ENCODE data around the gene TNS4.

Gene TNS4

DNA sequence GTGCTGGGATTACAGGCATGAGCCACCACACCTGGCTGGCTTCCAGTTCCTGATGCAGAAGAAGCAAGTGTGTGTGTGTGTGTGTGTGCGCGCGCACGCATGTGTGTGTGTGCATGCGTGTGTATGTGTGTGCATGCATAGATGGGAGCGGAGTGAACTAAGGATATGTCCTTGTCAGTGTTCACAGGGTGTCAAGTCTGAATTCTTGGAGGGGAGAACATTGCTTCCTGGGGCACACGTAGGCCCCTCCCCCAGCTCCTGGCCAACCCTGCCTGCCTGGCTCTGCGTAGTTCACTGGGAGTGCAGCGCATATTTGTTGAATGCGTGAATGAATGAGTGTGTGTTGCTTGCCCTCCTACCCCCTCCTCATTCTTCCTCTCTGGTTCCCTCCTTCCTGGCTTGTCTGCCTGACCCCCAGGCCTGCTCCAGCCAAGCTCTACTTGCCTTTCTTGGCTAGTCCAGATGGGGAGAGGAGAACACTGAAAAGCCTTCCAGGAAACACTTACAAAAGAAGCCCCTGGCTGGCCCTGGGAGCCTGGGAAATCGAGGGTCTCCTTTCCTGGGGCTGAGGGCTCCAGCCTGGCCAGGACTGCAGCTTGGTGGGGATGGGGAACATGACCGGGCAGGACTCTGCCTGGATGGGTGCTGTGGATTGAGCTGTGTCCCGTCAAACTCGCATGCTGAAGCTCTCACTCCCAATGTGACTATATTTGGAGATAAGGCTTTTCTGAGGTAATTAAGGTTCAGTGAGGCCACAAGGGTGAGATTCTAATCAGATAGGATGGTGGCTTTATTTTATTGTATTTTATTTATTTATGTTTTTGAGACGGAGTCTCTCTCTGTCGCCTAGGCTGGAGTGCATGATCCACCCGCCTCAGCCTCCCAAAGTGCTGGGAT is 30.2 kb downstream of the TNS4 start:
- DNase-seq = no peak

DNA sequence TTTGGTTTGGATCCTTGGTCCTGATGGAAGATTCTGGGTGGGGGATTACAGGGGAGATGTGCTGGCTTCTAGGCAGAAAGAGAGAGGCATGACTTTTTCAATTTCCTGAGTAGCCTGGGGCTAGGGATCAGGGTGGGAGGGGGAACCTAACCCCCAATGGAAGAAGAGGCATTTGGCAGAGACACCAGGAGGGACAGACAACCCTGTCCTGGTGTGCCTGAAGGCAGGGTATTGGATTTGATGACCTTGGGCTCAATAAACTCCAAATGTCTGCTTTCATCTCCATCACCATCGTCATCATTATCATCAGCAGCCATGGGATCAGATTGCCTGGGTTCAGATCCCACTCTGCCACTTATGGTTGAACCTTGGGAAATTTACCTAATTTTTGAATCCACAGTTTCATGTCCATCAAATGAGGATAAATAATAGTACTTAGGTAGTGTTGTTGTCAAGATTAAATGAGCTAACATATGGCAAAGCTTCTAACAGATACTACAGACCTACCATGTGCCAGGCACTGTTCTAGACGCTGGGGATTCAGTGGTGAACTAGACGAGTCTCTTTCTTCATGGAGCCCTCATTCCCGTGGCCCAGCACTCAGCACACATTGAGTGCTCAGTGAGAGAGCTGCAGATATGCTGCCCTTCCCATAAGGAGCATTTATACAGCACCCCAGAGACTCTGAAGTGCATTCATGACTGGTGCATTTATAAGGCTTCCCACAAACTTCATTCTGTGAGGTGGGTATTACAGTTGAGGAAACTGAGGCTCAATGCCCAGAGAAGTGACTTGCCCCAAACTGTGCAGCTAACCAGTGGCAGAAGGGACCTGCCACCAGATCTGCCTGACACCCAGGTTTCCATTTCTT is 31.4 kb downstream of the TNS4 start:
- DNase-seq = no peak

DNA sequence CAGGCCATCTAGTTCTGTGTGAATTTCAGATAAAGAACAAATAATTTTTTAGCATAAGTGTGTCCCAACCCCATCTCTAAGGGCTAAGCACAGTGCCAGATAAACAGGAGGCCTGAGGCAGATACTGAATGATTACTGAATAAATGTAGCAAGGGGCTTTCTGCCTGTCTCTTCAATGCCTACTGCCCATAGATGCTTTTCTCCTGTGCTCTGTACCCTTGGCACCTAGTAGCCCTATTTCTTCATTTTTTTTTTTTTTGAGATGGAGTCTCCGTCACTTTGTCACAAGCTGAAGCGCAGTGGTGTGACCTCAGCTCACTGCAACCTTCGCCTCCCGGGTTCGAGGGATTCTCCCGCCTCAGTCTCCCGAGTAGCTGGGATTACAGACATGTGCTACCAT is 32.9 kb downstream of the TNS4 start:
- DNase-seq = no peak

DNA sequence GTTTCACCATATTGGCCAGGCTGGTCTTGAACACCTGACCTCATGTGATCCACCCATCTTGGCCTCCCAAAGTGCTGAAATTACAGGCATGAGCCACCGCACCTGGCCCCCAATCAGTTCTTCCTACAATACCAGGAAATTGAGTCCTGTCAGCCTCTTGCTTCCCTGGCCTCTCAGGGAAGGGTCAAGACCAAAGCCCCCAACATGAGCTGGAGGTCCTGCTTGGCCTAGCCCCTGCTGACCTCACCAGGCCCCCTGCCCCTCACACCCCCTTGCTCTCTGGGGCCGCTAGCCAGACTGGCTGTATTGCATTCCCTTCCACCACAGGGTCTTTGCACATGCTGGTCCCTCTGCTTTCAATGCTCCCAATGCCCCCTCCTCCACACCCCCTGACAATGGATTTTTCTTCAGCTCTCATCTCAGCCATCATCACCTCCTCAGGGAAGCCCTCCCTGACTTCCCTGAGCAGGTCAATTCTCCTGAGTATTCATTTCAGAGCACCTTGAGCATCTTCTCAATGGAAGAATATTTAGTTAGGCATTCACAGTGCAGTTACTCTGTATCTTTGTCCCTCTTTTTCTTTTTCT is 34.0 kb downstream of the TNS4 start:
- no peak for DNase-seq

DNA sequence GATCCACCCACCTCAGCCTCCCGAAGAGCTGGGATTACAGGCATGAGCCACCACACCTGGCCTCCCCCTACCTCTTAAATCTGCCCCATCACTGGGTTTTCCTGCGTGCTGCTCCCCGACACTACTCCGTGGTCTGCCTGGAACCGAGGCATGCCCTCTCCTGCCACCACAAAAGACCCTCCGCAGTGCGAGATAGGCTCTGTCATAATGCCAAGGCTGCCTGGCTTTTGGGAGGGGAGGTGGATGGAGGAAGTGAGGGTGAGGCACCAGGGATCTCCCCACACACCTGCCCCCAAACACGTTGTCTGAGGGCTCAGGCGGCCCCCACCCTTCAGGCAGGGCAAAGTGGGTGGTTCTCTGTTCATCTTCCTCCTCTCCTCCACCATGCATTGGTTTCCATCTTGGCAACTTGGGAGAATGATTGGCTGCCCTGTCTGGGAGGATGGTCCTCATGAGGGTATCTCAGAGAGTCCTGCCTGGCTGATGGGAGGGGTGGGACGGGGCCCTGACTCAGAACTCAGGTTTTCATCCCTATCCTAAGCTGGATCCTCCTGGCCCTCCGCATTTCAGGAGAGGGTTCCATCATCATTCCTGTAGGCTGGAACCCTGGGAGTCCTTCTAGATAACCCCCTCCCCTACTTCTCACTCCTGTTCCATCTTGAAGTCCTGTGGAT is 35.0 kb downstream of the TNS4 start:
- DNase-seq = no peak

DNA sequence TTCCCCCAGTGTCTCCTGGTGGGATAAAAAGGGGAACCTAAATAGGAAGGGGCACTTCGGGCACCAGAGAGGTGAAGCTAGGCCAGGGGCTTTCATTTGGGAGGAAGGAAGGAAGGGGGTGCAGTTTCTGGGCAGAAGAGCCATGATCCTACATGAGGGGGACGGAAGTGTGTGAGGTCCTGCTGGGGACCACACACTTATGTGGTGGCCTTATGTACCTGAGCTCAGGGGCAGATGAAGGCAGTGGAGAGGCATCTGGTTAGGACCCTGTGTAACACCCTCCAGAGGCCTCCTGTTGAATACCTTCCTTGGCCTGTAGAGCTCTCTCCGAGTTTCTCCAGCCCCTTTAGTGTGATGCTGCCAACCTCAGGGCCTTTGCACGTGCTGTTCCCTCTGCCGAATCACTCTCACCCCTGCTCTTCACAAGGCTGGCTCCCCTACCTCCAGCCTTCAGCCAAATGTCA is 37.0 kb downstream of the TNS4 start:
- DNase-seq = no peak

DNA sequence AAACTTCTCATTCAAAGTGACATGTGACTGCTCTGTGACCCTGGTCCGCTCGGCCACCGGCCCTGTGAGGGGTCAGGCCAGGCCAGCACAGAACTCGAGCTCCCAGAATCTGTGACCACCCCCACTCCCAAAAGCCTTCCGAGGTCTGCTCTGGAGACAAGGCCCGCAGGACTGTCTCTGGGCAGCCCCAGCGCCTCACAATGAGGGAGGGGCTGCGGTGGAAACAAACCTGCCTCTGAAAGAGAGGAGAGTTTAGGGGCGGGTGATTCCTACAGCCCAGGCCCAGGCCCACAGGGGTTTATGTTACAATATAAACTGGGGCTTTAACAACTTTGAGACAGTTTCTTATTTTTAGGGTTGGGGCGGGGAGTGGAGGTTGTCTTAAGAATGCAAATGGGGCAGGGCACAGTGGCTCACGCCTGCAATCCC is 38.3 kb downstream of the TNS4 start:
- no peak for DNase-seq

DNA sequence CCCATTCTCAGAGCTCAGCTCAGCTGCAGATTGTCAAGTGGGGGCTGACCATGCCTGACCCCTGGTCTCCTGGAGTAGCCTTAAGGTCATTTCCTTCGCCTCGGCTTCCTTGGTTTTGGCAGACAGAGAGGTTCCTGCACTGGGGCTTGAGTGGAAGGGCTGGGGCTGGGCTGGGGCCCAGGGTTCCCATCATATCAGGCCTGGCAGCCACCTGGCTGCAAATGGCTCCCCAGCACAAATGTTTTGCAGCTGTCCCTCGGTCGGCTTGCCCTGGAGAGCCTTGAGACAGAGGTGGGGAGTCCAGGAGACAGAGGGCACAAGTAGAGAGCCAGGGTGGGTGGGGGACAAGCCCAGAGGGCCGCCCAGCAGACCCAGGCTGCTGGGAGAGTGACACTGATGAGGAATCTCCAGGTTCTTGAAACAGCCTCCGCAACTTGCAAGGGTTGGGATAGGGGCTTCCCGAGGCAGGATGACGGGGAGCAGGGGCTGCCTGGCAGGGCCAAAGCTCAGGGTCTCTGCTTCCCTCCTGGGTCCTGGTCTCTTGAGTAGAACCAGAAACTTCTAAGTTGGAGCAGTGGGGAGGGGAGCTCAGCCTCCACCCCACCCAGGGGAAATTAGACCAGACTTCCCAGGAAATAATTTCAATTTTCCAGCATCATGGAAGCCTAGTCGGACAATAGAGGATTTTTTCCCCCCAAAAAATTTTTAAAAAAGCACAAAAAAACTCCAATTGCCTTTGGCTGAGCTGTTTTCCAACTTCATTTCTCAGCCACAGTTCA is 38.9 kb downstream of the TNS4 start:
- DNase-seq = no peak

DNA sequence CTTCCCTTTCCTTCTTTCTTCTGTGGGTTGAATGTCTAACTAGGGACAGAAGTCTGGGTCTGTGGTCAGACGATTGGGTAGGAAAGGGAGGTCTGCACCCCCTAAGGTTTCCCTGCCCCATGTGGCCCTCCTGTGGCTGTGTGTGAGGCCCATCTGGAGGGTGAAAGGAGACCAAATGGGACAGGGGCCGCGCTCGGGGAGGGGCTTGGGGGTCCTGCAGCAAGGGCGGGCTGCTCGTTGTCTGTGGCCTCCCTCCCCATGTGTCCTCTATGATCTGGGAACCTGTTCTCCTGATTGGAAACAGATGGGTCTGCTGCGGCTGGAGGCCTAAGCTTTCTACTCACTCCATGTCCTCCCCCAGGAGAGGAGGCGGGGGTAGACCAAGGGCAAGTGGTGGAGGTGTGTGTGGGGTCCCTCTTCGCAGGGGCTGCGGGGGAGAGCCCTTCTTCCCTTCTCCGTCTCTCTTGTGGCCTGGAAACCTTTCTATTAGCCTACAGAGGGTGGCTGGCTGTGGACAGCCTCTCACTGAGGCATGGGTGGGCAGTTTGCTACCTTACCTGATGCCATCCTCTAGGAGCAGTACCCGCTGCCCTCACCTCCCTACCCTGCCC is 39.6 kb downstream of the TNS4 start:
- no peak for DNase-seq

DNA sequence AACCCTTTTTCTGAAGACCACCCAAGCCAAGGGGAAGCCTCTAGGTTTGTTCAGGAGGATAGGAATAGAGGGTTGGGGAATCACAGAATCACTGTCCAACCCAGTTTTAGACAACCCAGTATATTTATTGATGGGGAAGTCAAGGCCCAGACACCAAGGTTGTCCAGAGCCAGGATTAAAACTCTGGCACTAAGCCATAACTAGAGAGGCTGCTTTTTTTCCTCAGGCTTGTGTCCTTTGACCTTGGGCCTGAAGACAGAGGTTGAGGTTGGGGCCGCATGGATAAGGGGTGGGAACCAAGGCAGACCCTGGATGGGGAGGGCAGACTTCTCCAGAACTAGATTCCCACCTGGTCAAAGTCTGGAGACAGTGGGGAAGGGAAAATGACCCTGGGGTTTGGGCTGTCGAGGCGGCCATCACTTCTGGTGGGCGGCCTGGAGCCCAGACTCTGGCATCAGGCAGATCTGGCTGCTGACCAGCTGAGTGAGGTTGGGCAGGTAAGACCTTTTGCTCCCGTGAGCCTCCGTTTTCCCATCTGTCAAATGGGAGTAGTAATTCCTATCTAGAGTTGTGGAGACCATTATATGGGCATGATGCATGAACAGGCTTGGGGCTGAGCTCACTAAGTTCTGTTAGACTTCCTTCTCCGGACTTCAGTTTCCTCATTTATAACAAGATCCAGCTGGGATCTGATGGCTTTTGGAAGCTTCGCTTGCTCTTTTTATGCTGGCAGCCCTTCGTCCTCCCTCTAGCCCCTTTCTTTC is 40.3 kb downstream of the TNS4 start:
- no peak for DNase-seq

DNA sequence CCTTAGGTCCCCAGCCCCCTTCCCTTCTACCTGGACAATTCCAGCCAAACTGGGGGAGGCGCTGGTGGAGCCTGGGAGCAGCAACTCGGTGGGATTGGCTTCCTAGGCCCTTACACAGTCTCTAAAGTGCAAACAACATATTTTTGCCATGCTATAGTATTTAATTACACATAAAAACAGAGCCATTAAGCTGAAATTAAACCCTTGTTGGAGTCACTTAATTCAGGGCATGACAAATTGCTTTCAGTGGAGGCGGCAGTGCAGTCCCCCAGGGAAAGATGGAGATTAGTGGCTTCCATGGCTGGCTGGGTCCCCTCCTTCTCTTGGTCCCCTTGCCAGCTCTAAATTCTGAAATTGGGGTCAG is 40.8 kb downstream of the TNS4 start:
- no peak for DNase-seq

DNA sequence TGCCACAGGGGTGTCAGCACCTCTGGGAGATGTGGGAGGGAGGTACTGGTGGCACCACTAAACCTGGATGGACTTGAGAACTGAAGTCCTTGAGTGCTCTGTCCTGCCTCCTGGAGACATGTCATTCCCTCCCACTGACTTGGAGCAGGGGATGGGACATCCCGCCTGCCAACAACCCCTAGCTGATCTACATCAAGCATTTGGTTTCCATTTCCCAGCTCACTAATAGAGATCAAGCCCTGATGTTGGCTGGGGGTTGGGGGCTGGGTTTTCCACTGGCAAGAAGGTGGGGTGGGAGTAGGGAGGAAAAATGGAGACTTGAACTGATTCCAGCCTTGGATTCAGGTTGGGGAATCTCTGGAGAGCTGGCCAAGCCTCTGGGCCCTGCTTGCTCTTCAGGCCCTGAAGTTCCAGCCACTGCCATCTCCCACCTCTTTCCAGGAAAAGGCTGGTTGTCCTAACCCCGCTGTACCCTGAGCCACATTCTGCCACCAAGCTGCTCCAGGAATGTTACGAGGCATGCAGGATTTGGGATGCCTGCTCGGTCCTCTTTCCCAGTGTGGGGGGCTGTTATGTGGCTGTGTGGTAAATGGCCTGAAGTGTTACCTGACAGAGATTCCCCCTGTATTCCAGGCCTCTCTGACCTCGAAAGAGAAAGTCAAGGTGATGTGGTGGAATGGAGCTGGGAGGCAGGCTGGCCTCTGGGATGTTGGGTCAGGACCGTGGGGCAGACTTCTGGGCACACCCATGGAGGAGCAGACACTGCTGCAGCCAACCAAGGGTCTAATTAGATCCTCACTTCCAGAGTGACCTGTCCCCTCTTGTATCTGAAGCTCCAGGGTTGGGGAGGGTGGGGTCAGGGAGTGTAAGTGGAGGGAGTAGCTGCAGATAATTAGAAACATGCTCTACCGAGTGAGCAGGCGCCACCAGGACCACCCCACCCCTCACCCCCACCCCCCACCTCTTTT is 41.5 kb downstream of the TNS4 start:
- DNase-seq = no peak

DNA sequence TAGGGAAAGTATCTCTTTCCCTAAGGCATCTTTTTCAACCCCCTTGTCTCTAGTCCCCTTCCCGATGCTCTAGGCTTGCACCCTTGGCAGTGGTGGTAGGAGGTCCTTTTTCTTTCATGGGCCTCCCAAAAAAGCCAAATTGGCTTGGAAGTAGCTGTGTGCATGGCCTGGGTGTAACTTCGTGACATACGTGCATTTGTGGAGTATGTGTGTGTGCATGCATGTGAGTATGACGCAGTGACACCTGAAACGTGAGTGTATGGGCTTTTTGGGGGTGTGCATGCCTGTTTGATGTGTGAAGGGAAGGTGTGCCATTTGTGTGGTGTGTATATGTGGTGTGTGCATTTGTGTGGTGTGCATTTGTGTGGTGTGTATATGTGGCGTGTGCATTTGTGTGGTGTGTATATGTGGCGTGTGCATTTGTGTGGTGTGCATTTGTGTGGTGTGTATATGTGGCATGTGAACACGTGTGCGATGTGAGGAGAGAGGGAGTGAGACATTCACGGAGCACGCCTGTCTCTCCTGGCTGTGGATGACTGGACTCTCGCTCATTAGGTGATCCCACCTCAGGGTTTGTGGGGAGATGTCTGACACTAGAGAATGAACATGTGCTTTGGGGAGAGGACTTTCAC is 42.5 kb downstream of the TNS4 start:
- no peak for DNase-seq

DNA sequence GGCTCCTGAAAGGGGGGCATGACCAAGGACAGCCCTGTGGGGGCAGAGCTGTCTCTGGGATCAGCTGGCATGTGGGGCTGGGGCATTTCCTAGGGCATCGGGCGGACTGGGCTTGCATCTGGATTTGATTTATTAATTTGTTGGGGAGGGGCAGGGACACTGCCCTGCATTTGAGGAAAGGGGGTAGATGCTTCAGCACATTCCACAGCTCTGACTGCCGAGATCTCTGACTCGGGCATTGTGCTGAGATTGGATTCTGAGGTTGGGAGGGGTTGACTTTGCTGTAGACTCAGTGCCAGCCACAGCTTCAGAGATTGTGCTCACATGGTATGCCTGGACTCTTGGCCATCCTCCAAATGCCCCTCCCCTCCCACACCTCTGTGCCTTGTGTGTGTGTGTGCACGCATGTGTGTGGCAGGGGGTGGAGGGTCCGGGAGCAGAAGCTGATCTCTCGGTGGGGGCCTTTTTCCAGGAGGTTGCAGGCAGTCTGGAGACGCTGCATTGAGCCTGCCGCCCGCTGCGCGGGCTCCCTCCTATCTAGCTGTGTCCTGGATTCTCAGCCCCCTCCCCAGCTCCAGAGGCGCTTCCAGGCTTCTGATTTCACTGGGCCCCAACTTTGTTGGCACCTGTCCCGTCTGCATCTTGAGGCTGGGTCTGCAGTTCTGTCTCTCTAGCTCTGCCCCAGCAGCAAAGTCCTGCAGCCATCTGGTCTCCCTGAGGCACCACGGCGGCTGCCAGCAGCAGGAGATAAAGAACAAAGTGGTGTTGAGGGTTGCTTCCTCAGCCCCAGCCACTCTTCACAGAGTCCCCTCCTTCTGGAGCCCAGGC is 43.2 kb downstream of the TNS4 start:
- no peak for DNase-seq

DNA sequence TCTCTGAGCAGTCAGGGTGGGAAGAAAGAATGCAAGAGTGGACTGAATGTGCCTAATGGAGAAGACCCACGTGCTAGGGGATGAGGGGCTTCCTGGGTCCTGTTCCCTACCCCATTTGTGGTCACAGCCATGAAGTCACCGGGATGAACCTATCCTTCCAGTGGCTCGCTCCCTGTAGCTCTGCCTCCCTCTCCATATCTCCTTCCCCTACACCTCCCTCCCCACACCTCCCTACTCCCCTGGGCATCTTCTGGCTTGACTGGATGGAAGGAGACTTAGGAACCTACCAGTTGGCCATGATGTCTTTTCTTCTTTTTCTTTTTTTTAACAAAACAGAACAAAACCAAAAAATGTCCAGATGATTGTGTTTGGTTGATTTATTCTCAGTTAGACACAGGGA is 44.1 kb downstream of the TNS4 start:
- no peak for DNase-seq

DNA sequence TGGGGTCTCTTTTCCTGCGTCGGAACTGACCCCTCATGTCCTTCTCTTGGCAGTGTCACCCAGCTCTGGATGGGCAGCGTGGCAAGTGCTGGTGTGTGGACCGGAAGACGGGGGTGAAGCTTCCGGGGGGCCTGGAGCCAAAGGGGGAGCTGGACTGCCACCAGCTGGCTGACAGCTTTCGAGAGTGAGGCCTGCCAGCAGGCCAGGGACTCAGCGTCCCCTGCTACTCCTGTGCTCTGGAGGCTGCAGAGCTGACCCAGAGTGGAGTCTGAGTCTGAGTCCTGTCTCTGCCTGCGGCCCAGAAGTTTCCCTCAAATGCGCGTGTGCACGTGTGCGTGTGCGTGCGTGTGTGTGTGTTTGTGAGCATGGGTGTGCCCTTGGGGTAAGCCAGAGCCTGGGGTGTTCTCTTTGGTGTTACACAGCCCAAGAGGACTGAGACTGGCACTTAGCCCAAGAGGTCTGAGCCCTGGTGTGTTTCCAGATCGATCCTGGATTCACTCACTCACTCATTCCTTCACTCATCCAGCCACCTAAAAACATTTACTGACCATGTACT is 44.9 kb downstream of the TNS4 start:
- DNase-seq = no peak

DNA sequence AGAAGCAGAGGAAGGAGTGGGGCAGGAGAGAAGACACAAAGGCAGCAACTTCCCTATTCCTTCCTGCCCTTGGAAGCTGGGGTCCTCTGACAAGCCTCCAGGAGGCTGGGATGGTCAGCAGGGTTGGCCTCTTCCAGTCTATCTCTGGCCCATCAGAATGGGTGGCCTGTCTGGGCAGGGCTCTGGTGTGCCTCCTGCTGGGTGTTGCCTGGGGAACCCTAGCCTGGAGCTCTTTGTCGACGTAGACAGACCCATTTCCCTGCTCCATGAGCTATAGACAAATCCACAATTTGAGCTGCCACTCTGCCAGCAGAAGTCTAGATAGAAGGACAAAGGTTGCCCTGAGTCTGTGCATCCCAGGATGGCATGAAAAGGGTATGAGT is 46.8 kb downstream of the TNS4 start:
- no peak for DNase-seq
